ENCODE measurements around the gene FXYD5. TPM values are rescaled to one million over a fixed set of nuclear protein-coding genes. Genes with fewer than 3 reads are reported as not detected.

FXYD5 gene
- total RNA-seq, 1 experiment from 2014 or later: 33.6 TPM

DNA sequence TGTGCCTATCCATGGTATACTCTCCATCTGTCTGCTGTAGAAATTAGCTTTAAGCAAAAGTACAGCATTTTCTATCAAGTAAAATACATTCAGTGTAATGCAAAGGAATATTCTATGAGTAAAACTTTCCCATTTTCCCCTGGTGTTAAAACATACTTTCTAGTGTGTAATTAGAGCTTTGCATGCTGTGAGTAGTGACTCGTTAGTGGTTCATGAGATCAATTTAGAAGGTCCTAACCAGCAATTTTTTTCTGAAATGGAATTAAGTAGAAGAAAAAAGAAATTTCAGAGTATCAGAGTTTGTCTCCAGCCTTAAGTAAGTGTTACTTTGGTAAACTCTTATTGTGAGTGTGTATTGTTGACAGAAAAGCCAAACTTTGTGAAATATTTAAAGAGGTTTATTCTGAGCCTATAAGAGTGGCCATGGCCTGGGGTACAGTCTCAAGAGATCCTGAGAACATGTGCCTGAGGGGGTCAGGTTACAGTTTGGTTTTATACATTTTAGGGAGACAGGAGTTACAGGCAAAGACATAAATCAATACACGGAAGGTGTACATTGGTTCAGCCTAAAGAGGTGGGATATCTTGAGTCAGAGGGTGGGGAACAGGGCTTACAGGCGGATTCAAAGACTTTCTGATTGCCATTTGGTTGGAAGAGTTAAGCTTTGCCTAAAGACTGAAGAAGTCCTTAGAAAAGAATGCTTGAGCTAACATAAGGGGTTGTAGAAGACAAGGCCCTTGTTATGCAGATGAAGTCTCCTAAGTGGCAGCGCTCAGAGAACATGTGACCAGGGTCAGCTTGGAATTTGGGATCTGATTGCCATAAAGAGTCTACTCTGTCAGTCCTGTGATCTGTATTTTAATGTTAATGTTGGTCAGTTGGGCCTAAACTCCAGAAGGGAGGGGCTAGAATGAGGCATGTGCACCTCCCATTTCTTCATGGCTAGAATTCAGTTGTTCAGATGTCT lies 48.5 kb downstream of the FXYD5 start:
- ATAC-seq (no peak), DNase-seq (ENCODE audit: low read depth, low spot score) (no peak)
- no peak overlapping the region for H3K27ac ChIP-seq (ENCODE audit: low read length)
- no peaks in the 10 kb centered on the region for H3K4me1 ChIP-seq (ENCODE audit: control insufficient read depth, insufficient read depth, low read length)
- peaks cover 7% of the 10 kb centered on the region; the same call in 1 of the 2 replicates for H3K27me3 ChIP-seq (ENCODE audit: control insufficient read depth, insufficient read depth, low read length)
- TF ChIP-seq, protein P1, sequence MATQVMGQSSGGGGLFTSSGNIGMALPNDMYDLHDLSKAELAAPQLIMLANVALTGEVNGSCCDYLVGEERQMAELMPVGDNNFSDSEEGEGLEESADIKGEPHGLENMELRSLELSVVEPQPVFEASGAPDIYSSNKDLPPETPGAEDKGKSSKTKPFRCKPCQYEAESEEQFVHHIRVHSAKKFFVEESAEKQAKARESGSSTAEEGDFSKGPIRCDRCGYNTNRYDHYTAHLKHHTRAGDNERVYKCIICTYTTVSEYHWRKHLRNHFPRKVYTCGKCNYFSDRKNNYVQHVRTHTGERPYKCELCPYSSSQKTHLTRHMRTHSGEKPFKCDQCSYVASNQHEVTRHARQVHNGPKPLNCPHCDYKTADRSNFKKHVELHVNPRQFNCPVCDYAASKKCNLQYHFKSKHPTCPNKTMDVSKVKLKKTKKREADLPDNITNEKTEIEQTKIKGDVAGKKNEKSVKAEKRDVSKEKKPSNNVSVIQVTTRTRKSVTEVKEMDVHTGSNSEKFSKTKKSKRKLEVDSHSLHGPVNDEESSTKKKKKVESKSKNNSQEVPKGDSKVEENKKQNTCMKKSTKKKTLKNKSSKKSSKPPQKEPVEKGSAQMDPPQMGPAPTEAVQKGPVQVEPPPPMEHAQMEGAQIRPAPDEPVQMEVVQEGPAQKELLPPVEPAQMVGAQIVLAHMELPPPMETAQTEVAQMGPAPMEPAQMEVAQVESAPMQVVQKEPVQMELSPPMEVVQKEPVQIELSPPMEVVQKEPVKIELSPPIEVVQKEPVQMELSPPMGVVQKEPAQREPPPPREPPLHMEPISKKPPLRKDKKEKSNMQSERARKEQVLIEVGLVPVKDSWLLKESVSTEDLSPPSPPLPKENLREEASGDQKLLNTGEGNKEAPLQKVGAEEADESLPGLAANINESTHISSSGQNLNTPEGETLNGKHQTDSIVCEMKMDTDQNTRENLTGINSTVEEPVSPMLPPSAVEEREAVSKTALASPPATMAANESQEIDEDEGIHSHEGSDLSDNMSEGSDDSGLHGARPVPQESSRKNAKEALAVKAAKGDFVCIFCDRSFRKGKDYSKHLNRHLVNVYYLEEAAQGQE (IDR thresholded peaks at IDR 0.05; ENCODE audit: insufficient read depth in 1 of 2, low read depth in 2 of 2, low read length in 1 of 2): no peak
- TF ChIP-seq, protein P2, sequence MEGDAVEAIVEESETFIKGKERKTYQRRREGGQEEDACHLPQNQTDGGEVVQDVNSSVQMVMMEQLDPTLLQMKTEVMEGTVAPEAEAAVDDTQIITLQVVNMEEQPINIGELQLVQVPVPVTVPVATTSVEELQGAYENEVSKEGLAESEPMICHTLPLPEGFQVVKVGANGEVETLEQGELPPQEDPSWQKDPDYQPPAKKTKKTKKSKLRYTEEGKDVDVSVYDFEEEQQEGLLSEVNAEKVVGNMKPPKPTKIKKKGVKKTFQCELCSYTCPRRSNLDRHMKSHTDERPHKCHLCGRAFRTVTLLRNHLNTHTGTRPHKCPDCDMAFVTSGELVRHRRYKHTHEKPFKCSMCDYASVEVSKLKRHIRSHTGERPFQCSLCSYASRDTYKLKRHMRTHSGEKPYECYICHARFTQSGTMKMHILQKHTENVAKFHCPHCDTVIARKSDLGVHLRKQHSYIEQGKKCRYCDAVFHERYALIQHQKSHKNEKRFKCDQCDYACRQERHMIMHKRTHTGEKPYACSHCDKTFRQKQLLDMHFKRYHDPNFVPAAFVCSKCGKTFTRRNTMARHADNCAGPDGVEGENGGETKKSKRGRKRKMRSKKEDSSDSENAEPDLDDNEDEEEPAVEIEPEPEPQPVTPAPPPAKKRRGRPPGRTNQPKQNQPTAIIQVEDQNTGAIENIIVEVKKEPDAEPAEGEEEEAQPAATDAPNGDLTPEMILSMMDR (IDR thresholded peaks at IDR 0.05): no peak
- TF ChIP-seq SIN3A (IDR thresholded peaks at IDR 0.05; ENCODE audit: borderline replicate concordance, insufficient read depth, low read depth, low read length) (no peak), TCF7L2 (IDR thresholded peaks at IDR 0.05; ENCODE audit: low read depth, low read length) (no peak), POLR2AphosphoS5 (IDR thresholded peaks at IDR 0.05; ENCODE audit: low read depth, low read length) (no peak)
- intact Hi-C loops (cut with micrococcal nuclease; ENCODE audit: unreplicated experiment) (no loop called here), in situ Hi-C loops (cut with HindIII; ENCODE audit: low pct_unique_long_range_greater_than_20kb, low sequenced_read_pairs) (no loop called here)
- no peaks in the 10 kb centered on the region for H3K9me3 ChIP-seq (ENCODE audit: control insufficient read depth, insufficient read depth, low read depth, low read length)
- no peaks in the 10 kb centered on the region for H3K36me3 ChIP-seq (ENCODE audit: control insufficient read depth, insufficient read depth, low read length)
- CTCF ChIA-PET: no interaction called here
- H3K4me3 ChIP-seq (ENCODE audit: low read depth in 2 of 2, low read length in 2 of 2): no peak overlapping the region
- BruUV-seq (replicated peaks): no TSS peak
- POLR2A ChIA-PET: no interaction called here

DNA sequence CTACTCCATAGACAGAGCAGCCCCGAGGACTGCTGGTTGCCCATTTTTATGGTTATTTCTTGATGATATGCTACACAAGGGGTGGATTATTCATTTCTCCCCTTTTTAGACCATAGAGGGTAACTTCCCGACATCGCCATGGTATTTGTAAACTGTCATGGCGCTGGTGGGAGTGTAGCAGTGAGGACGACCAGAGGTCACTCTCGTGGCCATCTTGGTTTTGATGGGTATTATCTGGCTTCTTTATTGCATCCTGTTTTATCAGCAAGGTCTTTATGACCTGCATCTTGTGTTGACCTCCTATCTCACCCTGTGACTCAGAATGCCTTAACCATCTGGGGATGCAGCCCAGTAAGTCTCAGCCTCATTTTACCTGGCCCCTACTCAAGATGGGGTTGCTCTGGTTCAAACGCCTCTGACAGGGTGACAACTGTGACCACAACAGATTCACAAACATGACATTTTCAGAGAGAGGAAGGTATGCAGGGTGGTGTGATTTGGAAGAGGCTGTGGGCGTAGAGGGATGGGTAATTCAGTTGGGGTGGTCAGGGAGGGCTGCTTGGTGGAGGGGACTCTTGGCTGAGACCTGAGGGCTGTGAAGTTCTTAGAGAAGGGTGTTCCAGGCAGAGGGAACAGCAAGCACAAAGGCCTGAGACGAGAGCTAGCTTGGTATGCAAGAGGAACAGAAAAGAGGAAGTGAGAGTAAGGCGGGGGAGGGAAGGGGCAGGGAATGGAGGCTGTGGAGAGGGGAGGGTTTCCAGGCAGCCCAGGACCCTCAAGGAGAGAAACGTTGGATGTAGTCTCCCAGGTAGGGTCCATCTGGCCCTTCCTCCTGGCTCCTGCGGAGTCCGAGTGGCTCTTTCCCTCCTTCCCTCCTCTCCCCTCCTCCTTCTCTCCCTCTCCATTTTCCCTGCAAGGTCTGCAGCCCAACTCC lies 50.5 kb downstream of the FXYD5 start:
- peaks cover 4% of the 10 kb centered on the region; the same call in 1 of the 2 replicates for H3K27me3 ChIP-seq (ENCODE audit: control insufficient read depth, insufficient read depth, low read length)
- no peaks in the 10 kb centered on the region for H3K9me3 ChIP-seq (ENCODE audit: control insufficient read depth, insufficient read depth, low read depth, low read length)
- ATAC-seq: no peak
- in situ Hi-C loops (cut with HindIII; ENCODE audit: low pct_unique_long_range_greater_than_20kb, low sequenced_read_pairs): no loop called here
- H3K27ac ChIP-seq (ENCODE audit: low read length): no peak overlapping the region
- no TSS peak for BruUV-seq (replicated peaks)
- no peaks in the 10 kb centered on the region for H3K36me3 ChIP-seq (ENCODE audit: control insufficient read depth, insufficient read depth, low read length)
- no peak overlapping the region for H3K4me3 ChIP-seq (ENCODE audit: low read depth in 2 of 2, low read length in 2 of 2)
- TF ChIP-seq POLR2AphosphoS5 (IDR thresholded peaks at IDR 0.05; ENCODE audit: low read depth, low read length) (no peak), TCF7L2 (IDR thresholded peaks at IDR 0.05; ENCODE audit: low read depth, low read length) (no peak), SIN3A (IDR thresholded peaks at IDR 0.05; ENCODE audit: borderline replicate concordance, insufficient read depth, low read depth, low read length) (no peak)
- TF ChIP-seq, protein P2 (IDR thresholded peaks at IDR 0.05): no peak
- TF ChIP-seq, protein P1 (IDR thresholded peaks at IDR 0.05; ENCODE audit: insufficient read depth in 1 of 2, low read depth in 2 of 2, low read length in 1 of 2): no peak
- DNase-seq (ENCODE audit: low read depth, low spot score): no peak
- no peaks in the 10 kb centered on the region for H3K4me1 ChIP-seq (ENCODE audit: control insufficient read depth, insufficient read depth, low read length)
- ChIA-PET POLR2A (interaction anchor here (0.6 kb wide), 1 partner anchor 705 kb away, joined by 4 read pairs; no protein-coding TSS in a partner anchor), CTCF (no interaction called here)
- intact Hi-C loops (cut with micrococcal nuclease; ENCODE audit: unreplicated experiment): no loop called here
